NT2/D1 (cell line): ENCODE data around the gene MAGI1.

ENCODE experiments used
- SUZ12 ChIP-seq: IDR thresholded peaks from 2 replicates; pipeline ENCODE4 v1.6.1; 2011; ENCODE audit not compliant: insufficient read length, insufficient read depth; ENCODE audit errors: extremely low read depth
- YY1 ChIP-seq: IDR thresholded peaks from 2 replicates; pipeline ENCODE4 v1.6.1; 2011; ENCODE audit not compliant: insufficient read length, insufficient read depth
- ZNF274 ChIP-seq: IDR thresholded peaks from 2 replicates; pipeline ENCODE4 v1.6.1; 2011; ENCODE audit warnings: mild to moderate bottlenecking, low read depth, low read length

GRCh38 chr3:65439641-65440284 lies 599.0 kb downstream of the MAGI1 start:
- no peak for TF ChIP-seq ZNF274
- TF ChIP-seq YY1 = no peak
- TF ChIP-seq SUZ12 = no peak
